HepG2 (cell line): Measurements from ENCODE around the gene L2HGDH. TPM values are rescaled to one million over a fixed set of nuclear protein-coding genes. Genes with fewer than 3 reads are reported as not detected.

Experiments
- ATAC-seq: fragments of 200-7000 bp; cut with Tn5 transposase; 3 replicates; pipeline ENCODE4 v1.9.1; 2020; ENCODE audit warnings: mild to moderate bottlenecking, moderate library complexity
- BruUV-seq: library from RNA; stranded (reverse); fragments of 400-500 nt; replicated peaks from 2 replicates; lab custom pipeline; 2021; lab: Mats Ljungman, UMichigan
- CTCF ChIA-PET: fragments of 300-600 bp; formaldehyde crosslinking; extraction: SDS; loops from one replicate; lab custom pipeline; 2021; ENCODE audit warnings: low total read pairs, inconsistent platforms, low intra/inter-chr PET ratio; lab: Yijun Ruan, JAX
- POLR2A ChIA-PET: fragments of 350-600 bp; sonication (Branson Sonifier 250); formaldehyde crosslinking; loops from one replicate; lab custom pipeline; 2020; ENCODE audit warnings: antibody characterized with exemption, inconsistent platforms; lab: Yijun Ruan, JAX
- DNase-seq: peaks from one replicate; pipeline ENCODE4 v3.0.0-alpha.2; 2015; ENCODE audit warnings: low spot score
- FAIRE-seq: peaks from 3 replicates; lab custom pipeline; 2011; peaks lifted over from hg19 to GRCh38; lab: Jason Lieb, UNC
- H2AFZ ChIP-seq: one replicate; pipeline ENCODE4 v1.6.1; 2011; ENCODE audit warnings: low read length, inconsistent platforms
- H3K27ac ChIP-seq: fragments of 300-600 bp; 3 replicates; pipeline ENCODE4 v1.8.0; 2011; ENCODE audit warnings: mixed run types, mild to moderate bottlenecking, mixed read lengths, low read length, inconsistent platforms; ENCODE audit not compliant: insufficient read depth; ENCODE audit errors: extremely low read length
- H3K27me3 ChIP-seq, 2 experiments: fragments of 200-600 bp in 1 of 2; 2 replicates in 1 of 2; 3 replicates in 1 of 2; pipeline versions ENCODE4 v1.6.0 to v1.8.0; 2011; ENCODE audit warnings: low read length in 2 of 2, mild to moderate bottlenecking in 2 of 2, moderate library complexity in 2 of 2, inconsistent platforms in 1 of 2; ENCODE audit not compliant: insufficient read depth in 2 of 2, control insufficient read depth in 1 of 2
- H3K36me3 ChIP-seq, 2 experiments: fragments of 200-600 bp in 1 of 2; replicated peaks in 1 of 2; 2 replicates in 1 of 2; 3 replicates in 1 of 2; pipeline versions ENCODE4 v1.5.1 to v1.8.0; 2011; ENCODE audit warnings: low read length in 2 of 2, inconsistent platforms in 1 of 2; ENCODE audit not compliant: insufficient read depth in 2 of 2, control insufficient read depth in 1 of 2
- H3K4me1 ChIP-seq: 2 replicates; pipeline ENCODE4 v1.5.1; 2012; ENCODE audit warnings: low read length, inconsistent platforms; ENCODE audit not compliant: insufficient read depth
- H3K4me2 ChIP-seq: 2 replicates; pipeline ENCODE4 v1.6.0; 2011; ENCODE audit warnings: low read depth, low read length, inconsistent platforms
- H3K4me3 ChIP-seq, 3 experiments: fragments of 200-600 bp in 1 of 3; sonication (generic), shearing (Covaris generic) in 1 of 3; replicated peaks in 1 of 3; 2 replicates each; pipeline ENCODE4 v1.5.1; 2011 to 2016; ENCODE audit warnings: low read length in 3 of 3, inconsistent platforms in 2 of 3, low read depth in 2 of 3, mild to moderate bottlenecking in 2 of 3, control low read depth in 1 of 3, mixed read lengths in 1 of 3; ENCODE audit not compliant: insufficient read depth in 1 of 3
- H3K79me2 ChIP-seq: one replicate; pipeline ENCODE4 v1.6.1; 2011; ENCODE audit warnings: low read length, inconsistent platforms; ENCODE audit not compliant: insufficient read depth
- H3K9ac ChIP-seq: 2 replicates; pipeline ENCODE4 v1.6.0; 2011; ENCODE audit warnings: mild to moderate bottlenecking, low read depth, low read length, inconsistent platforms; ENCODE audit not compliant: insufficient read depth
- H3K9me3 ChIP-seq: 2 replicates; pipeline ENCODE4 v1.5.1; 2012; ENCODE audit warnings: mild to moderate bottlenecking, low read length
- H4K20me1 ChIP-seq: 2 replicates; pipeline ENCODE4 v1.6.0; 2011; ENCODE audit warnings: inconsistent platforms, mild to moderate bottlenecking, low read length, moderate library complexity; ENCODE audit not compliant: insufficient read depth
- GATAD2A ChIP-seq: IDR thresholded peaks from 2 replicates; pipeline ENCODE4 v1.6.1; 2016
- HES4 ChIP-seq: sonication (generic); formaldehyde crosslinking; IDR thresholded peaks from 2 replicates; pipeline ENCODE4 v1.9.0; 2021; ENCODE audit warnings: mild to moderate bottlenecking, missing genetic modification reagents, borderline replicate concordance
- HMG20B ChIP-seq: conservative IDR thresholded peaks from 2 replicates; pipeline ENCODE4 v1.6.1; 2016; ENCODE audit warnings: missing genetic modification reagents, missing compliant biosample characterization
- KDM2A ChIP-seq: sonication (generic); formaldehyde crosslinking; IDR thresholded peaks from 2 replicates; pipeline ENCODE4 v1.4.0; 2020; ENCODE audit warnings: low read depth, missing genetic modification reagents, borderline replicate concordance
- LBX2 ChIP-seq: sonication (generic); formaldehyde crosslinking; IDR thresholded peaks from 2 replicates; pipeline ENCODE4 v1.5.0; 2020; ENCODE audit warnings: missing genetic modification reagents, mild to moderate bottlenecking, borderline replicate concordance
- PLRG1 ChIP-seq: fragments of 450-650 bp; conservative IDR thresholded peaks from 2 replicates; pipeline ENCODE4 v1.6.1; 2016
- STAT6 ChIP-seq: sonication (generic); formaldehyde crosslinking; IDR thresholded peaks from 2 replicates; pipeline ENCODE4 v1.4.0; 2020; ENCODE audit warnings: missing genetic modification reagents, mild to moderate bottlenecking, borderline replicate concordance
- ZFP90 ChIP-seq: sonication (generic); formaldehyde crosslinking; IDR thresholded peaks from 2 replicates; pipeline ENCODE4 v1.8.0; 2022; ENCODE audit warnings: missing genetic modification reagents, mild to moderate bottlenecking, inconsistent platforms, borderline replicate concordance
- ZNF34 ChIP-seq: sonication (generic); formaldehyde crosslinking; IDR thresholded peaks from 2 replicates; pipeline ENCODE4 v1.4.0; 2020; ENCODE audit warnings: mild to moderate bottlenecking, missing genetic modification reagents, borderline replicate concordance
- ZNF770 ChIP-seq: sonication (generic); formaldehyde crosslinking; IDR thresholded peaks from 2 replicates; pipeline ENCODE4 v1.5.0; 2020; ENCODE audit warnings: mild to moderate bottlenecking, missing genetic modification reagents
- ZNF878 ChIP-seq: sonication (generic); formaldehyde crosslinking; IDR thresholded peaks from 2 replicates; pipeline ENCODE4 v1.8.1; 2023; ENCODE audit warnings: mild to moderate bottlenecking, missing genetic modification reagents, moderate library complexity
- WGBS: methylation state at CpG from one replicate; pipeline ENCODE4 v1.1.6; 2017; ENCODE audit warnings: low lambda C conversion rate; 5-methylcytosine and 5-hydroxymethylcytosine counted together
- in situ Hi-C: cut with HindIII; loops from 2 replicates; pipeline ENCODE4 v1.10.0; 2017; ENCODE audit warnings: low pct_unique_long_range_greater_than_20kb; ENCODE audit not compliant: extremely low pct_ligation_motif_present
- intact Hi-C: fragments of 100-400 bp; cut with micrococcal nuclease; formaldehyde crosslinking; loops from one replicate; pipeline ENCODE4 v1.10.0; 2022; ENCODE audit not compliant: unreplicated experiment
- polyA plus RNA-seq, 8 experiments: library from polyadenylated mRNA; depleted of rRNA in 3 of 8; stranded (reverse) in 7 of 8; unstranded in 1 of 8; fragments of >200 nt; fragmentation: Illumina TruSeq in 4 of 8; extraction: Trizol in 4 of 8; gene quantifications; 2 replicates each; pipeline versions ENCODE4 v1.2.1 to v1.2.3, GENCODE V29; 2011 to 2016; ENCODE audit warnings: low read depth in 4 of 8, missing spikeins in 1 of 8, mixed read lengths in 1 of 8; ENCODE audit not compliant: insufficient read depth in 1 of 8
- total RNA-seq, 5 experiments: library from RNA; depleted of rRNA; stranded (reverse); fragments of >200 nt; fragmentation: Illumina TruSeq; extraction: Trizol; gene quantifications; 2 replicates each; pipeline ENCODE4 v1.2.3, GENCODE V29; 2016; ENCODE audit warnings: low read depth in 1 of 5
- TF ChIP-seq, protein P1 (sequence below): sonication (generic); formaldehyde crosslinking; conservative IDR thresholded peaks from 2 replicates; pipeline ENCODE4 v1.8.0; 2022; ENCODE audit warnings: low read depth, missing genetic modification reagents

Gene L2HGDH
- total and polyA plus RNA-seq, 2 of the 13 experiments (the other 11 are each of a cell fraction or from before 2014, with no cell fraction given), result 3.3 to 5.0 TPM

GRCh38 chr14:50311337-50311971 lies 575 bp downstream of the L2HGDH start (continued):
- TF ChIP-seq LBX2 (CRISPR knock-in tag), result no peak
- 0 out of 2 replicates have a peak, but pooled peaks have one; percentile 8 for TF ChIP-seq ZNF34 (CRISPR knock-in tag)
- TF ChIP-seq HMG20B, result 0 out of 2 replicates have a peak, but pooled peaks have one; percentile 7
- no peak for TF ChIP-seq PLRG1
- TF ChIP-seq STAT6 (CRISPR knock-in tag), result 0 out of 2 replicates have a peak, but pooled peaks have one; percentile 57

- FAIRE-seq (no peak), ATAC-seq (no peak), DNase-seq (no peak)
- Histone ChIP-seq H3K9me3 (no peaks in the 10 kb centered on the region), H3K4me1 (peaks cover 22% of the 10 kb centered on the region), H3K27me3 (no peaks in the 10 kb centered on the region; a peak in 1 of 5 replicates), H3K9ac (no peak overlapping the region; the same call in 1 of the 2 replicates), H4K20me1 (no peaks in the 10 kb centered on the region), H3K4me3 (peak overlapping the region in 2 of 3 experiments; percentile 83 to 86; a peak in 2 of 6 replicates), H2AFZ (no peak overlapping the region), H3K79me2 (peaks cover 17% of the 10 kb centered on the region), H3K27ac (no peak overlapping the region), H3K4me2 (peak overlapping the region; percentile 97), H3K36me3 (no peaks in the 10 kb centered on the region)
- ChIA-PET POLR2A (interaction anchor here (0.7 kb wide), 1 partner anchor 41 kb away, joined by 3 read pairs; no protein-coding TSS in a partner anchor), CTCF (no interaction called here)
- WGBS, result 92% methylated on average over 4 of the region's 4 CpGs
- no TSS peak for BruUV-seq
- no peak for TF ChIP-seq ZNF878 (CRISPR knock-in tag)
- no peak for TF ChIP-seq KDM2A
- TF ChIP-seq ZFP90 (CRISPR knock-in tag), result peak; percentile 97; the same call in 1 of the 2 replicates
- TF ChIP-seq GATAD2A, result no peak
- TF ChIP-seq ZNF770, result peak; percentile 24; the same call in 1 of the 2 replicates
- no peak for TF ChIP-seq HES4 (CRISPR knock-in tag)
- TF ChIP-seq, protein P1, sequence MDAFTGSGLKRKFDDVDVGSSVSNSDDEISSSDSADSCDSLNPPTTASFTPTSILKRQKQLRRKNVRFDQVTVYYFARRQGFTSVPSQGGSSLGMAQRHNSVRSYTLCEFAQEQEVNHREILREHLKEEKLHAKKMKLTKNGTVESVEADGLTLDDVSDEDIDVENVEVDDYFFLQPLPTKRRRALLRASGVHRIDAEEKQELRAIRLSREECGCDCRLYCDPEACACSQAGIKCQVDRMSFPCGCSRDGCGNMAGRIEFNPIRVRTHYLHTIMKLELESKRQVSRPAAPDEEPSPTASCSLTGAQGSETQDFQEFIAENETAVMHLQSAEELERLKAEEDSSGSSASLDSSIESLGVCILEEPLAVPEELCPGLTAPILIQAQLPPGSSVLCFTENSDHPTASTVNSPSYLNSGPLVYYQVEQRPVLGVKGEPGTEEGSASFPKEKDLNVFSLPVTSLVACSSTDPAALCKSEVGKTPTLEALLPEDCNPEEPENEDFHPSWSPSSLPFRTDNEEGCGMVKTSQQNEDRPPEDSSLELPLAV (CRISPR knock-in tag), result no peak
- intact Hi-C loops (no loop called here), in situ Hi-C loops (no loop called here)
These were observed 1.6 kb downstream of the L2HGDH start for GRCh38 chr14:50310445-50310844.
